GM18498 (cell line): ENCODE results near the gene ANP32A.

ENCODE experiments used
- ATAC-seq: cut with Tn5 transposase; IDR thresholded peaks from one replicate; pipeline ENCODE4 v1.9.1; 2021; ENCODE audit warnings: mild to moderate bottlenecking, moderate library complexity; ENCODE audit not compliant: unreplicated experiment

ANP32A gene

DNA sequence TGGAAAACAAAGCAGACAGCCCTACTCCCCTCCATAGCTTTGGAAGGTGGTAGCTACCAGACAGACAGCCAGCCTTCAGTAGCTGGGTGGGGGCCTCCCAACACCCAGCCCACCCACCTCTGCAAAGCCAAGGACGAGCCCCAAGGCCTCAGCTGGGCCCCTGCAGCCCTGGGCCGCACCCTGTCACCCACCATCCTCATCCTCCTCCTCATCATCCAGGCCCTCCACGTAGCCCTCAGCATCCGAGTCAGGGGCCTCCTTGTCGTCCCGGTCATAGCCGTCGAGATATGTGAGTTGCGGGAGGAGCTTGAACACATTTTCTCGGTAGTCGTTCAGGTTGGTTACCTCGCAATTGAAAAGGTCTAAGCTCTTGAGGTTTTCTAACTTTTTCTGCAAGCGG lies 36.5 kb downstream of the ANP32A start:
- ATAC-seq, result no peak

- no peak for ATAC-seq
These were observed 37.3 kb downstream of the ANP32A start for GRCh38 chr15:68783226-68784058.

DNA sequence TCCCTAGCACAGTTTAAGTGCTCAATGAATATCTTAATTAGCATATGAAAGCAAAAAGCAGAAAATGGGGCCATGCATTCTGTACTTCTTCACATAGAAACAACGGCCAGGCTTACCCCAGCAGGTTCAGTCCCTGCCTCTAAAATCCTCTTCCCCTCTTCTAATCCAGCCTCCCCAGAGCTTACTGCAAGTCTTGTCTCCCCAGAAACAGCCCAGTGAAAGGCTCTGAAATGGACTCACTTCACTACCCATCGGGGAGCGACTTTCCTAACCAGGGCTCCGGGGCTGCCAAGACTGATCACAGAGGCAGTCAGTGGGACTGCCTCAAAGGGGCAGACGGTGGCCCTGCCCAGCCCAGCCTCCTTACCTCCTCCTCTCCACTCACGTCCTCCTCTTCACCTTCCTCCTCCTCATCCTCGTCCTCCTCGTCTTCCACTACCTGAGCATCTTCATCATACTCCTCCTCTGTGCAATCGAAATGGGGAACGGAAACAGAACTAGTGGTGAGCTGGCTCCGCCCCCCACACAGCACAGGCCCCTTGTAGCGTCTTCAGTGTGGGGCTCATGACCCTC lies 38.0 kb downstream of the ANP32A start:
- ATAC-seq, result no peak

DNA sequence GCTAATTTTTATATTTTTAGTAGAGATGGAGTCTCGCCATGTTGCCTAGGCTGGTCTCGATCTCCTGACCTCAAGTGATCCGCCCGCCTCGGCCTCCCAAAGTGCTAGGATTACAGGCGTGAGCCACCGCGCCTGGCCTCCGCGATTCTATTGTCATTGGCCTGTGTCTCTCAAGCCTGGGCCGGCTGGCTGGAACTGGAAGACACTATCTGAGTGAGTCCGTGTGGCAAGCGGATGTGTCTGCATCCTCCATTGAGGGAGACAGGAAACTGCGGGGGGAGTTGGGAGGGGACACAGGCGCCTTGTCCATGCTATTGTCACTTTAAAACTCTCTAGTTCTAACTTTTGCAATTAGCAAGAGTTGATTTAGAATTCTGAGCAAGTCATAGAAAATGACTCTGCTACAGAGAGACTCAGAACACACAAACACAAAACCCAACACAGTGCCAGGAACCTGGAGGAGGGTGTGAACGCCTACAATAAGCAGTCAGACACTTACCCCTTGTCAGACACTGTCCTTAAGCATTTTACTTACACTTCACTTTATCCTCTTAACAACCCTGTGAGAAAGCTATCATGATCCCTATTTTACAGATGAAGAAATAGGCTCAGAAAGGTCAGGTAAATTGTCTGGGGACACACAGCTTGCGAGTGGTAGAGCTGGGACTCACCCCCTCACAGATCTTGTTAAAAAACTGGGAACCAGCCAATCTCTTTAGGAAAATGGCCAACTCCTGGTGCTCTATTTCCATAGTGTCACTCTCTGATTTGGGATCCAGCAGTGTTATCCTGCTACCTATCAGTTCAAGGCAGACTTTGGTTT lies 38.7 kb downstream of the ANP32A start:
- ATAC-seq, result no peak

DNA sequence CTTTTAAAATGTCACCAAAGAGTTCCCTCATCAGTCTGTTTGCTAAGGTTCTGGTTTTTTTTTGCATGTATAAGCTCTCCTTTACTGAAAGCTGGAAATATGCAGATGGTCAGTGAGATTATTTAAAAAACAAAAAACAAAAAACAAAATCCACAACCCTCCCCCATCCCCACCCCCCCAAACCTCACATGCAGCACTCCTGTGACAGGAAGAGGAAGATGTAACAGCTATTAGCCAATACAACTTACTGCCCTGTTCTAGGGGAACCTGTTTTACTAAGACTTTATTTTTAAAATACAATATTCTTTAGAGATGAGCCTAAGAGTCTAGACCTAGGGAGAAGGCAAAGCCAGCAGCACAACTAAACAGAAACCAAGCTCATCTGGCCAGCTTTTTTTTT lies 39.5 kb downstream of the ANP32A start:
- no peak for ATAC-seq

DNA sequence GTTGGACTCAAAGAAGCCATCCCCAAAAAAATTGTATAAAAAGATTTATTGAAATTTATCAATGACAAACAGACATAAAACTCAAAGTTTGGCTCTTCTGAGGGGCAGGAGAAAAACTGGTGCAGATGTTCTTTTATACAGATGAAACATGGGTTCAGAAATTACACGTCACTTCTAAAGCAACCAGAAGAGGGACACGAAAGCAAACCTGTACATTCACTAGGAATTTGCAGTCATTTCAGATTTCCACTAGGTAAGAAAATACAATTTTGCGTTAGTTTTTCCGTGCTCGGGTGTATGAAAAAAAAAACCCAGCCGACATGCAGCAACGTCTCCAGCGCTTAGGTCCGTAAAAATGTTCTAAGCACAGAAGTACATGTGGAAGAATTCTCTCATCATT lies 41.8 kb downstream of the ANP32A start:
- no peak for ATAC-seq

GRCh38 chr15:68776477-68777270 lies 44.0 kb downstream of the ANP32A start:
- ATAC-seq, result no peak

GRCh38 chr15:68775671-68776476 lies 44.8 kb downstream of the ANP32A start:
- no peak for ATAC-seq

- ATAC-seq, result no peak
These were observed 45.5 kb downstream of the ANP32A start for GRCh38 chr15:68775236-68775577.

DNA sequence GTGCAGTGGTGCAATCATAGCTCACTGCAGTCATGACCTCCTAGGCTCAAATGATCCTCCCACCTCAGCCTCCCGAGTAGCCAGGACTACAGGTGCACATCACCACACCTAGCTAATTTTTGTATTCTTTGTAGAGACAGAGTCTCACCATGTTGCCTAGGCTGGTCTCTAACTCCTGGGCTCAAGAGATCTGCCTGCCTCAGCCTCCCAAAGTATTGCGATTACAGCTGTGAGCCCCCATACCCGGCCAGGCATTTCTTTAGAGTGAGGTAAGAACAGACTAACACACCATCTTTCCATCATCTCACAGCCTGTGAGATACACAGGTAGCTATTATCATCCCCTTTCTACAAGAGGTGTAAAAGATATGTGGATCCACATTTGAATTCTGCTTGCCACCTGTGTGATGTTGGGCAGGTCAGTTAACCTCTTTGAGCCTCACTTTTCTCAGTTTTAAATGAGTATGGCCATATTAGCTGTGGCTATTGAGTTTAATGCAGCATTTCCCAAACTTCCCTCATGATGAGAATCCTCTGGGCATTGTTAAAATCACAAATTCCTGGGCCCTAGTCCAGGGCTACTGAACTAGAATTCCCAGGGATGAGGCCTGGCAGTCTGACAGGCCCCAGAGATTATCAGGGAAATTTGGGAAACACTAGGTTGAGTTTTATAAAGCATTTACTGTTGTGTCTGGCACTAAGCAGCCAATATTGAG lies 46.0 kb downstream of the ANP32A start:
- no peak for ATAC-seq

DNA sequence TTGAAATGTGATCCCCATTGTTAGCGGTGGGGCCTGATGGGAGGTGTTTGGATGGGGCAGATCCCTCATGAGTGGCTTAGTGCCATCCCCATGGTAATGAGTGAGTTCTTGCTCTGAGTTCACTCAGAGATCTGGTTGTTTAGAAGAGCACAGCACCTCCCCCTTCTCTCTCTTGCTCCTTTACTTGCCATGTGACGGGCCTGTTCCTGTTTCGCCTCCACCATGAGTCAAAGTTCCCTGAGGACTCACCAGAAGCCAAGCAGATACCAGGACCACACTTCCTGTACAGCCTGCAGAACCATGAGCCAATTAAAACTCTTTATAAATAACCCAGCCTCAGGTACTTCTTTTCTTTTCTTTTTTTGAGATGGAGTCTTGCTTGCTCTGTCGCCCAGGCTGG lies 46.6 kb downstream of the ANP32A start:
- no peak for ATAC-seq

- ATAC-seq, result no peak
These were observed 47.7 kb downstream of the ANP32A start for GRCh38 chr15:68773036-68773435.

- ATAC-seq, result no peak
These were observed 50.5 kb downstream of the ANP32A start for GRCh38 chr15:68770216-68770615.

GRCh38 chr15:68769702-68770101 lies 51.0 kb downstream of the ANP32A start:
- ATAC-seq, result no peak

GRCh38 chr15:68768321-68768720 lies 52.4 kb downstream of the ANP32A start:
- ATAC-seq, result no peak

- ATAC-seq, result no peak
These were observed 52.9 kb downstream of the ANP32A start for GRCh38 chr15:68767833-68768232.

- ATAC-seq, result no peak
These were observed 54.9 kb downstream of the ANP32A start for GRCh38 chr15:68765602-68766368.

GRCh38 chr15:68764090-68764489 lies 56.6 kb downstream of the ANP32A start:
- no peak for ATAC-seq

DNA sequence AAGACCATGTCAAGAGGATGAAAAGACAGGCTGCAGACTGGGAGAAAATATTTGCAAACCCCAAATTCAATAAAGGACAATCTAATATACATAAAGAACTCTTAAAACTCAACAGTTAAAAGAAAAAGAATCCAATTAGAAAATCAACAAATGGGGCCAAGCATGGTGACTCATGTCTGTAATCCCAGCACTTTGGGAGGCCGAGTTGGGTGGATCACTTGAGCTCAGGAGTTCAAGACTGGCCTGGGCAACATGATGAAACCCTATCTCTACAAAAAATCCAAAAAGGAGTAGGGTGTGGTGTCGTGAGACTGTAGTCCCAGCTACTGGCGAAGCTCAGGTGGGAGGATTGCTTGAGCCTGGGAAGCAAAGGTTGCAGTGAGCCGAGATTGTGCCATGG lies 57.6 kb downstream of the ANP32A start:
- no peak for ATAC-seq
